ENCODE data around the gene SH3TC1. TPM values are rescaled to one million over a fixed set of nuclear protein-coding genes. Genes with fewer than 3 reads are reported as not detected.

SH3TC1 gene
- total and polyA plus RNA-seq, 2 of the 13 experiments (the other 11 are each of a cell fraction or from before 2014, with no cell fraction given), result 14.9 to 21.8 TPM

- DNase-seq (ENCODE audit: low spot score), result no peak
- Histone ChIP-seq H3K27ac (ENCODE audit: extremely low read length, insufficient read depth, low read length) (no peak overlapping the region), H3K36me3 (replicated peaks in 1 of 2; ENCODE audit: control insufficient read depth in 1 of 2, insufficient read depth in 2 of 2, low read length in 2 of 2) (peaks cover 37 to 64% of the 10 kb centered on the region in 2 experiments), H2AFZ (ENCODE audit: low read length) (no peak overlapping the region), H3K79me2 (ENCODE audit: insufficient read depth, low read length) (no peaks in the 10 kb centered on the region), H3K4me1 (ENCODE audit: insufficient read depth, low read length) (peaks cover 4% of the 10 kb centered on the region; the same call in 1 of the 2 replicates), H3K9ac (ENCODE audit: insufficient read depth, low read depth, low read length) (no peak overlapping the region), H3K27me3 (ENCODE audit: control insufficient read depth in 1 of 2, insufficient read depth in 2 of 2, low read length in 2 of 2) (no peaks in the 10 kb centered on the region), H3K9me3 (ENCODE audit: low read length) (no peaks in the 10 kb centered on the region), H4K20me1 (ENCODE audit: insufficient read depth, low read length) (no peaks in the 10 kb centered on the region), H3K4me3 (replicated peaks in 1 of 3; ENCODE audit: insufficient read depth in 1 of 3, low read depth in 2 of 3, low read length in 3 of 3) (no peak overlapping the region), H3K4me2 (ENCODE audit: low read depth, low read length) (no peak overlapping the region)
- CTCF ChIA-PET (ENCODE audit: low intra/inter-chr PET ratio, low total read pairs), result no interaction called here
- ATAC-seq, result no peak
- WGBS (ENCODE audit: low lambda C conversion rate), result 99% methylated on average over 15 of the region's 23 CpGs
- POLR2A ChIA-PET, result no interaction called here
- no TSS peak for BruUV-seq (replicated peaks)
- in situ Hi-C loops (cut with HindIII; ENCODE audit: extremely low pct_ligation_motif_present, low pct_unique_long_range_greater_than_20kb), result no loop called here
- no peak for FAIRE-seq
- intact Hi-C loops (cut with micrococcal nuclease; ENCODE audit: unreplicated experiment), result no loop called here
- TF ChIP-seq ZNF782 (CRISPR knock-in tag; IDR thresholded peaks at IDR 0.05; ENCODE audit: borderline replicate concordance) (no peak), ELF1 (CRISPR knock-in tag; IDR thresholded peaks at IDR 0.05) (no peak), ZNF260 (CRISPR knock-in tag; IDR thresholded peaks at IDR 0.05; ENCODE audit: borderline replicate concordance, low read depth) (no peak), IKZF1 (IDR thresholded peaks at IDR 0.05) (no peak), ZNF580 (CRISPR knock-in tag; IDR thresholded peaks at IDR 0.05; ENCODE audit: borderline replicate concordance, low read depth) (no peak), THRA (CRISPR knock-in tag; IDR thresholded peaks at IDR 0.05; ENCODE audit: borderline replicate concordance) (no peak), ZNF605 (CRISPR knock-in tag; IDR thresholded peaks at IDR 0.05) (no peak), PITX1 (CRISPR knock-in tag; IDR thresholded peaks at IDR 0.05) (no peak), ZNF777 (CRISPR knock-in tag; IDR thresholded peaks at IDR 0.05) (no peak), ARNT2 (CRISPR knock-in tag; IDR thresholded peaks at IDR 0.05; ENCODE audit: low read depth) (no peak), AGO2 (optimal IDR thresholded peaks at IDR 0.05; ENCODE audit: low read depth, low read length) (peak; percentile 29), ZNF597 (CRISPR knock-in tag; IDR thresholded peaks at IDR 0.05) (no peak), POLR2A (IDR thresholded peaks at IDR 0.05; ENCODE audit: insufficient read depth in 1 of 2, low read depth in 2 of 2, low read length in 2 of 2) (0 out of 4 replicates have a peak, but pooled peaks of 1 of the 2 experiments have one; percentile 5), MIXL1 (CRISPR knock-in tag; IDR thresholded peaks at IDR 0.05) (no peak)
- TF ChIP-seq, protein P1, sequence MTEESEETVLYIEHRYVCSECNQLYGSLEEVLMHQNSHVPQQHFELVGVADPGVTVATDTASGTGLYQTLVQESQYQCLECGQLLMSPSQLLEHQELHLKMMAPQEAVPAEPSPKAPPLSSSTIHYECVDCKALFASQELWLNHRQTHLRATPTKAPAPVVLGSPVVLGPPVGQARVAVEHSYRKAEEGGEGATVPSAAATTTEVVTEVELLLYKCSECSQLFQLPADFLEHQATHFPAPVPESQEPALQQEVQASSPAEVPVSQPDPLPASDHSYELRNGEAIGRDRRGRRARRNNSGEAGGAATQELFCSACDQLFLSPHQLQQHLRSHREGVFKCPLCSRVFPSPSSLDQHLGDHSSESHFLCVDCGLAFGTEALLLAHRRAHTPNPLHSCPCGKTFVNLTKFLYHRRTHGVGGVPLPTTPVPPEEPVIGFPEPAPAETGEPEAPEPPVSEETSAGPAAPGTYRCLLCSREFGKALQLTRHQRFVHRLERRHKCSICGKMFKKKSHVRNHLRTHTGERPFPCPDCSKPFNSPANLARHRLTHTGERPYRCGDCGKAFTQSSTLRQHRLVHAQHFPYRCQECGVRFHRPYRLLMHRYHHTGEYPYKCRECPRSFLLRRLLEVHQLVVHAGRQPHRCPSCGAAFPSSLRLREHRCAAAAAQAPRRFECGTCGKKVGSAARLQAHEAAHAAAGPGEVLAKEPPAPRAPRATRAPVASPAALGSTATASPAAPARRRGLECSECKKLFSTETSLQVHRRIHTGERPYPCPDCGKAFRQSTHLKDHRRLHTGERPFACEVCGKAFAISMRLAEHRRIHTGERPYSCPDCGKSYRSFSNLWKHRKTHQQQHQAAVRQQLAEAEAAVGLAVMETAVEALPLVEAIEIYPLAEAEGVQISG (CRISPR knock-in tag; IDR thresholded peaks at IDR 0.05), result no peak
These were observed 16.8 kb downstream of the SH3TC1 start for GRCh38 chr4:8215641-8216442.

All from HepG2 (cell line).